Hepatocyte (in vitro differentiated cells): Measurements from ENCODE around the gene FGF7.

Source experiments
- EZH2 ChIP-seq: fragments of 200-600 bp; sonication (generic); IDR thresholded peaks from 2 replicates; pipeline ENCODE4 v1.6.1; 2016; ENCODE audit warnings: antibody characterized with exemption, mild to moderate bottlenecking, borderline replicate concordance
- TF ChIP-seq, protein P1 (sequence below): fragments of 200-600 bp; sonication (generic); IDR thresholded peaks from 2 replicates; pipeline ENCODE4 v1.5.1; 2016; ENCODE audit warnings: antibody characterized with exemption, mild to moderate bottlenecking; ENCODE audit not compliant: poor library complexity

DNA sequence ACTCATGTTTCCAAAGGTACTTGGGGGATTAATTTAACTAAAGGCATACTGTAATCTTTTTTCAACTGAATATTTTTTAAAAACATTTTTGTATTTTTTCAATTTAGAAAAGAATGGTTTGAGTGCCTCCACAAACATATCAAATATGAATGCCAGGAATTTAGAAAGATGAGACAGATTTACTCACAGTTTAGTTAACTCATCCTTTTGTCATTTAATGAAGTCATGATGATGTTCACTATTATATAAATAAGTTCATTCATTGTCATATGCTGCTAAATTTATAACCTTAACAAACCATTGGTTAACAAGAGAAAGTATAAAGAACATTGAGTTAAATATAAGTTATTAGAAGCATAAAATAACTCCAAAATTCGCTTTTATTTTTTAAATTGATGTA lies 50.0 kb downstream of the FGF7 start:
- TF ChIP-seq, protein P1, sequence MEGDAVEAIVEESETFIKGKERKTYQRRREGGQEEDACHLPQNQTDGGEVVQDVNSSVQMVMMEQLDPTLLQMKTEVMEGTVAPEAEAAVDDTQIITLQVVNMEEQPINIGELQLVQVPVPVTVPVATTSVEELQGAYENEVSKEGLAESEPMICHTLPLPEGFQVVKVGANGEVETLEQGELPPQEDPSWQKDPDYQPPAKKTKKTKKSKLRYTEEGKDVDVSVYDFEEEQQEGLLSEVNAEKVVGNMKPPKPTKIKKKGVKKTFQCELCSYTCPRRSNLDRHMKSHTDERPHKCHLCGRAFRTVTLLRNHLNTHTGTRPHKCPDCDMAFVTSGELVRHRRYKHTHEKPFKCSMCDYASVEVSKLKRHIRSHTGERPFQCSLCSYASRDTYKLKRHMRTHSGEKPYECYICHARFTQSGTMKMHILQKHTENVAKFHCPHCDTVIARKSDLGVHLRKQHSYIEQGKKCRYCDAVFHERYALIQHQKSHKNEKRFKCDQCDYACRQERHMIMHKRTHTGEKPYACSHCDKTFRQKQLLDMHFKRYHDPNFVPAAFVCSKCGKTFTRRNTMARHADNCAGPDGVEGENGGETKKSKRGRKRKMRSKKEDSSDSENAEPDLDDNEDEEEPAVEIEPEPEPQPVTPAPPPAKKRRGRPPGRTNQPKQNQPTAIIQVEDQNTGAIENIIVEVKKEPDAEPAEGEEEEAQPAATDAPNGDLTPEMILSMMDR = no peak
- TF ChIP-seq EZH2 = no peak
